Activated B cell treated with CpG ODN at 0.5 μM for 24 hours (primary cell): ENCODE results near the gene DLEC1. TPM values are rescaled to one million over a fixed set of nuclear protein-coding genes. Genes with fewer than 3 reads are reported as not detected.

Experiments
- ATAC-seq: fragments of 200-7000 bp; cut with Tn5 transposase; one replicate; pipeline ENCODE4 v1.10.0; 2021; ENCODE audit warnings: low read depth, mild to moderate bottlenecking, moderate library complexity
- CTCF ChIA-PET: fragments of 350-600 bp; sonication (Branson Sonifier 250); formaldehyde crosslinking; loops from one replicate; lab custom pipeline; 2021; ENCODE audit warnings: antibody characterized with exemption; lab: Charles Lee
- POLR2A ChIA-PET: fragments of 350-600 bp; sonication (Branson Sonifier 250); formaldehyde crosslinking; loops from one replicate; lab custom pipeline; 2021; ENCODE audit warnings: antibody characterized with exemption; lab: Charles Lee
- DNase-seq: peaks from one replicate; pipeline ENCODE4 v3.0.0; 2022
- H3K27ac Mint-ChIP-seq: one replicate; pipeline ENCODE4 v1.8.0; 2020; ENCODE audit warnings: mixed read lengths
- H3K27me3 Mint-ChIP-seq: one replicate; pipeline ENCODE4 v1.8.0; 2021; ENCODE audit warnings: mixed read lengths
- H3K36me3 Mint-ChIP-seq: one replicate; pipeline ENCODE4 v1.8.0; 2021; ENCODE audit warnings: low read depth, mixed read lengths
- H3K4me1 Mint-ChIP-seq: one replicate; pipeline ENCODE4 v1.8.0; 2021; ENCODE audit warnings: mixed read lengths
- H3K4me3 Mint-ChIP-seq: one replicate; pipeline ENCODE4 v1.8.0; 2020; ENCODE audit warnings: mild to moderate bottlenecking, mixed read lengths
- H3K9me3 Mint-ChIP-seq: one replicate; pipeline ENCODE4 v1.8.0; 2020; ENCODE audit warnings: mixed read lengths
- intact Hi-C: fragments of 100-400 bp; cut with micrococcal nuclease; formaldehyde crosslinking; loops from one replicate; pipeline ENCODE4 v1.15.1; 2024
- total RNA-seq: library from RNA; stranded (reverse); gene quantifications from 2 replicates; pipeline ENCODE4 v1.2.3, GENCODE V29; 2022
- TF ChIP-seq, protein P1 (sequence below): fragments of 200-600 bp; IDR thresholded peaks from one replicate; pipeline ENCODE4 v1.8.0; 2022; ENCODE audit warnings: antibody characterized with exemption, mild to moderate bottlenecking

The DLEC1 gene
- total RNA-seq, 1 donor from 2014 or later, result 0.11 TPM

DNA sequence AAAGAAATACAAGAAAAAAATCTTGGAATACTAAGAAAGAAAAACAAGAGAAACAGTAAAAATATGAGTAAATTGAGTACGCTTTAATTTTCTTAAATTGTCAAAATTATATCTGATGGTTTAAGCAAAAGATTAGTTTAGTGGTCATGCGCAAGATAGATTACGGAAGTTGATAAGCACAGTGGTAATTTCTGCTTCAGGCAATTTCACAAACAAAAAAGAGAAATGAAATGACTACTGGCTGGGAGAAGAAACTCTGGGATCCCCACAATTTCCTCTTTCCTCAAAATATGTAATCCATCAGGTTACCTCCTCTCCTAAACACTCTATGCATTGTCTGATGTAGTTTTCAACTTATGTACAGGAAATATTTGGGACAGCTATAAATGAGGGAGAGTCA is 108.4 kb downstream of the DLEC1 start:
- no peak for ATAC-seq

DNA sequence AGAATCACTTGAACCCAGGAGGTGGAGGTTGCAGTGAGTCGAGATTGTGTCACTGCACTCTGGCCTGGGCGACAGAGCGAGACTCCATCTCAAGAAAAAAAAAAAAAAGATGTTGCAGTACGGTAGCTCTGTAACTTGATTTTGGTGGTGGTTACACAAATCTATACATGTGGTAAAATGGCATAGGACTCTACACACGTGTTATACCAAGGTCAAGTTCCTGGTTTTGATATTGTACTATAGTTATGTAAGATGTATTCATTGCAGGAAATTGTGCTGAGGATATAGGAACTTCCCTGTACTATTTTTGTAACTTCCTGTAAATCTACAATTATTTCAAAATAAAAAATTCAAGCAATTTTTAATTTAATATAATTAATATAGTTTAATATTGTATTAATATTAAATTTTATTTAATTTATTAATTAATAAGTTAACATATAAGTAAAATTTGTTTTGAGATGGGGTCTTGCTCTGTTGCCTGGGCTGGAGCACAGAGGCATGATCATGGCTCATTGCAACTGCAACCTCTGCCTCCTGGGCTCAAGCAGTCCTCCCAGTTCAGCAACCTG is 109.4 kb downstream of the DLEC1 start:
- DNase-seq (no peak), ATAC-seq (peak; percentile 53)
- no peak overlapping the region for H3K4me3 Mint-ChIP-seq
- H3K27ac Mint-ChIP-seq, result peak overlapping the region; percentile 50
- H3K9me3 Mint-ChIP-seq, result peaks cover 4% of the 10 kb centered on the region
- intact Hi-C loops, result loop anchor here (2.0 kb wide), 1 partner anchor 16 kb away; the partner anchor contains the start of gene OXSR1
- TF ChIP-seq, protein P1, sequence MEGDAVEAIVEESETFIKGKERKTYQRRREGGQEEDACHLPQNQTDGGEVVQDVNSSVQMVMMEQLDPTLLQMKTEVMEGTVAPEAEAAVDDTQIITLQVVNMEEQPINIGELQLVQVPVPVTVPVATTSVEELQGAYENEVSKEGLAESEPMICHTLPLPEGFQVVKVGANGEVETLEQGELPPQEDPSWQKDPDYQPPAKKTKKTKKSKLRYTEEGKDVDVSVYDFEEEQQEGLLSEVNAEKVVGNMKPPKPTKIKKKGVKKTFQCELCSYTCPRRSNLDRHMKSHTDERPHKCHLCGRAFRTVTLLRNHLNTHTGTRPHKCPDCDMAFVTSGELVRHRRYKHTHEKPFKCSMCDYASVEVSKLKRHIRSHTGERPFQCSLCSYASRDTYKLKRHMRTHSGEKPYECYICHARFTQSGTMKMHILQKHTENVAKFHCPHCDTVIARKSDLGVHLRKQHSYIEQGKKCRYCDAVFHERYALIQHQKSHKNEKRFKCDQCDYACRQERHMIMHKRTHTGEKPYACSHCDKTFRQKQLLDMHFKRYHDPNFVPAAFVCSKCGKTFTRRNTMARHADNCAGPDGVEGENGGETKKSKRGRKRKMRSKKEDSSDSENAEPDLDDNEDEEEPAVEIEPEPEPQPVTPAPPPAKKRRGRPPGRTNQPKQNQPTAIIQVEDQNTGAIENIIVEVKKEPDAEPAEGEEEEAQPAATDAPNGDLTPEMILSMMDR, result no peak
- no peaks in the 10 kb centered on the region for H3K27me3 Mint-ChIP-seq
- H3K36me3 Mint-ChIP-seq, result peaks cover 8% of the 10 kb centered on the region
- CTCF ChIA-PET, result no interaction called here
- peaks cover 54% of the 10 kb centered on the region for H3K4me1 Mint-ChIP-seq
- POLR2A ChIA-PET, result interaction anchor here (1.0 to 2.6 kb wide), 5 partner anchors 8 to 16 kb away, joined by 3 to 16 read pairs (median 4); partner anchors contain the start of genes ACAA1 and OXSR1

More for the DNA sequence above, 108.4 kb downstream of the DLEC1 start:
- H3K4me1 Mint-ChIP-seq, result peaks cover 52% of the 10 kb centered on the region
- H3K27ac Mint-ChIP-seq, result no peak overlapping the region
- CTCF ChIA-PET, result no interaction called here
- H3K27me3 Mint-ChIP-seq, result no peaks in the 10 kb centered on the region
- H3K36me3 Mint-ChIP-seq, result peaks cover 12% of the 10 kb centered on the region
- H3K9me3 Mint-ChIP-seq, result peaks cover 4% of the 10 kb centered on the region
- no peak for DNase-seq
- H3K4me3 Mint-ChIP-seq, result no peak overlapping the region
- POLR2A ChIA-PET, result interaction anchor here (1.2 to 2.6 kb wide), 2 partner anchors 10 to 17 kb away, joined by 3 to 16 read pairs; partner anchors contain the start of gene OXSR1
- intact Hi-C loops, result no loop called here
- TF ChIP-seq, protein P1, result no peak

DNA sequence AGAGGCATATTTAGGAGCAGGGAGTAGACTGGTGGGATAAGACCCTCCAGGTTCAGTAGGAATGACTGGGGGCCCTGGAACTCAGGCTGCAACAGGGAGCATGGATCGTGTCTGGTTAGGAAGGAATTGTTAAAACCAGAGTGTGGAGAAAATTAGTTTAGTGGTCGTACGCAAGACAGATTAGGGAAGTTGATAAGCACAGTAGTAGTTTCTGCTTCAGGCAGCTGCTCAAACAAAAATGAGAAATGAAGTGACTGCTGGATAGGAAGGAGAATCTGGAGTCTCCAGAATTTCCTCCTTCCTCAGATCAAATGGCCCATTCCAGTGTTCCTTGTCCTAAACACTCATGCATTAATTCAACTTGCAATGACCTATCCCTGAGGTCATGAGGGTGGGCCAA is 110.7 kb downstream of the DLEC1 start:
- TF ChIP-seq, protein P1, result no peak
- DNase-seq (no peak), ATAC-seq (peak; percentile 45)
- peaks cover 56% of the 10 kb centered on the region for H3K4me1 Mint-ChIP-seq
- POLR2A ChIA-PET, result interaction anchor here (1.7 to 2.6 kb wide), 2 partner anchors 13 to 15 kb away, joined by 4 to 16 read pairs; partner anchors contain the start of genes ACAA1 and OXSR1
- CTCF ChIA-PET, result no interaction called here
- peaks cover 4% of the 10 kb centered on the region for H3K9me3 Mint-ChIP-seq
- H3K36me3 Mint-ChIP-seq, result peaks cover 6% of the 10 kb centered on the region
- H3K27me3 Mint-ChIP-seq, result no peaks in the 10 kb centered on the region
- peak overlapping the region; percentile 89 for H3K27ac Mint-ChIP-seq
- intact Hi-C loops, result loop anchor here (1.0 to 2.0 kb wide), 2 partner anchors 10 to 15 kb away; partner anchors contain the start of gene OXSR1
- peak overlapping the region; percentile 51 for H3K4me3 Mint-ChIP-seq

DNA sequence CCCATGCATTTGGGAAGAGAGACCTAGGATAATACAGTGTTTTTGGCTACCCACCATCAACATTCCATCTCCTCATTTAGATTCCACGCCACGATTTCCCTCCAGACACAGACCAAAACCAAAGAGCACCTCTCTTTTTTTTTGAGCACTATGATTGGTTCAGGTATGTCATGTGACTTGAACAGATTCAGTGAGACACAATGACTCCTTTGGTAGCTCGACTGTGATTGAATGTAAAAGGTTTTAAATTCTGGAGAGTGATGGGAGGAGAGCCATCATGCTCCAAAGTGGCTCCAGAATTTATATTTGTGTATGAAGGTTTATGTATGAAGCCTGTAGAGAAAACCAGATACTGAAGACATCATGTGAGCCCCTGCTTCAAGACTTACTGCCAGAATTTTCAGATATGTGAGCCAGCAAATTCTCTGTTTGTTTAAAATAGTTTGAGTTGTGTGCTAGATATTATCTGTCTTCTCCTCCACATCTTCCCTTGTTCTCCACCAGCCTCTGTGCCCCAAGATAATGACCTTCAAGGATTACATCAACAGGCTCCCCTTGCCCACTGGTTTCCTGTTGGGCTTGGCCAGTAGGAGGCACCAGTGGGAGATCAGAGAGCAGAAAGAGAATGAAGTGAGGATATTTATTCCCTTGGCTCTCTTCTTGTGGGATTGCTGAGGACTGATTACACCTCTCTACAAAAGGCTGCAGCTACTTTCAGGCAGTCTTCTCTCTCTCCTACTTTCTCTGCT is 111.9 kb downstream of the DLEC1 start:
- ATAC-seq (no peak), DNase-seq (no peak)
- ChIA-PET CTCF (no interaction called here), POLR2A (interaction anchor here (6.1 kb wide), 1 partner anchor 13 kb away, joined by 63 read pairs; the partner anchor contains the start of gene OXSR1)
- Mint-ChIP-seq H3K4me3 (no peak overlapping the region), H3K27me3 (no peaks in the 10 kb centered on the region), H3K9me3 (peaks cover 4% of the 10 kb centered on the region), H3K36me3 (peaks cover 6% of the 10 kb centered on the region), H3K4me1 (peaks cover 64% of the 10 kb centered on the region), H3K27ac (no peak overlapping the region)
- TF ChIP-seq, protein P1, result no peak
- intact Hi-C loops, result no loop called here
